H9 (cell line): ENCODE results near the gene POLQ. TPM values are rescaled to one million over a fixed set of nuclear protein-coding genes. Genes with fewer than 3 reads are reported as not detected.

Experiments
- DNase-seq: peaks from one replicate; pipeline ENCODE4 v3.0.0-alpha.2; 2017
- H2AFZ ChIP-seq: one replicate; pipeline ENCODE4 v1.6.1; 2013; ENCODE audit warnings: mild to moderate bottlenecking, low read length, control low read depth, moderate library complexity
- H2AK5ac ChIP-seq: 2 replicates; pipeline ENCODE4 v1.6.1; 2013; ENCODE audit warnings: low read length, control low read depth, mixed read lengths; ENCODE audit not compliant: insufficient read length
- H2BK120ac ChIP-seq: one replicate; pipeline ENCODE4 v1.6.1; 2013; ENCODE audit warnings: low read depth, mild to moderate bottlenecking, low read length, control low read depth, inconsistent platforms; ENCODE audit not compliant: poor library complexity, severe bottlenecking
- H2BK12ac ChIP-seq: 2 replicates; pipeline ENCODE4 v1.6.1; 2013; ENCODE audit warnings: low read length, control low read depth, mixed read lengths, low read depth; ENCODE audit not compliant: insufficient read length
- H2BK15ac ChIP-seq: 2 replicates; pipeline ENCODE4 v1.6.1; 2013; ENCODE audit warnings: low read depth, low read length, control low read depth
- H2BK20ac ChIP-seq: one replicate; pipeline ENCODE4 v1.6.1; 2013; ENCODE audit warnings: low read depth, mild to moderate bottlenecking, low read length, control low read depth, inconsistent platforms; ENCODE audit not compliant: poor library complexity, severe bottlenecking
- H2BK5ac ChIP-seq: 2 replicates; pipeline ENCODE4 v1.6.1; 2013; ENCODE audit warnings: low read length, control low read depth, mixed read lengths; ENCODE audit not compliant: insufficient read length
- H3K14ac ChIP-seq: 2 replicates; pipeline ENCODE4 v1.6.1; 2013; ENCODE audit warnings: low read length, control low read depth; ENCODE audit not compliant: insufficient read depth
- H3K18ac ChIP-seq: 2 replicates; pipeline ENCODE4 v1.6.1; 2013; ENCODE audit warnings: low read depth, mild to moderate bottlenecking, mixed read lengths, low read length, control low read depth; ENCODE audit not compliant: insufficient read length
- H3K23ac ChIP-seq: 2 replicates; pipeline ENCODE4 v1.6.1; 2013; ENCODE audit warnings: low read length, control low read depth, mixed read lengths, low read depth; ENCODE audit not compliant: insufficient read length
- H3K23me2 ChIP-seq: 2 replicates; pipeline ENCODE4 v1.6.1; 2013; ENCODE audit warnings: low read depth, mild to moderate bottlenecking, mixed read lengths, low read length, control low read depth; ENCODE audit not compliant: insufficient read length, poor library complexity, severe bottlenecking
- H3K27ac ChIP-seq: 2 replicates; pipeline ENCODE4 v1.5.1; 2013; ENCODE audit warnings: low read length, control low read depth, mixed read lengths, low read depth; ENCODE audit not compliant: insufficient read length
- H3K27me3 ChIP-seq: 2 replicates; pipeline ENCODE4 v1.6.1; 2013; ENCODE audit warnings: low read length, control low read depth, inconsistent platforms; ENCODE audit not compliant: insufficient read depth
- H3K4ac ChIP-seq: 2 replicates; pipeline ENCODE4 v1.6.1; 2013; ENCODE audit warnings: low read depth, mild to moderate bottlenecking, control low read depth, inconsistent platforms, low read length, moderate library complexity
- H3K4me1 ChIP-seq: 2 replicates; pipeline ENCODE4 v1.6.1; 2013; ENCODE audit warnings: low read length, control low read depth, inconsistent platforms; ENCODE audit not compliant: insufficient read depth
- H3K4me2 ChIP-seq: 2 replicates; pipeline ENCODE4 v1.6.1; 2013; ENCODE audit warnings: low read length, control low read depth, mixed read lengths; ENCODE audit not compliant: insufficient read length, insufficient read depth
- H3K56ac ChIP-seq: 2 replicates; pipeline ENCODE4 v1.6.1; 2013; ENCODE audit warnings: low read depth, mild to moderate bottlenecking, mixed read lengths, low read length, control low read depth; ENCODE audit not compliant: insufficient read length
- H3K79me1 ChIP-seq: 2 replicates; pipeline ENCODE4 v1.6.1; 2013; ENCODE audit warnings: low read depth, mild to moderate bottlenecking, moderate library complexity, low read length, control low read depth, inconsistent platforms; ENCODE audit not compliant: insufficient read depth, poor library complexity, severe bottlenecking
- H3K79me2 ChIP-seq: 2 replicates; pipeline ENCODE4 v1.6.1; 2013; ENCODE audit warnings: low read length, control low read depth, inconsistent platforms; ENCODE audit not compliant: insufficient read depth
- H3K9ac ChIP-seq: 2 replicates; pipeline ENCODE4 v1.6.1; 2013; ENCODE audit warnings: low read length, control low read depth, mixed read lengths; ENCODE audit not compliant: insufficient read length; ENCODE audit errors: extremely low read depth
- H3K9me3 ChIP-seq: one replicate; pipeline ENCODE4 v1.6.1; 2013; ENCODE audit warnings: low read depth, low read length, inconsistent platforms; ENCODE audit not compliant: control insufficient read depth
- H3T11ph ChIP-seq: one replicate; pipeline ENCODE4 v1.6.1; 2013; ENCODE audit warnings: mild to moderate bottlenecking, low read length, control low read depth, inconsistent platforms
- H4K20me1 ChIP-seq: one replicate; pipeline ENCODE4 v1.6.1; 2013; ENCODE audit not compliant: control insufficient read depth, insufficient read length, insufficient read depth
- H4K5ac ChIP-seq: 2 replicates; pipeline ENCODE4 v1.6.1; 2013; ENCODE audit warnings: low read depth, mild to moderate bottlenecking, mixed read lengths, low read length, control low read depth; ENCODE audit not compliant: insufficient read length
- H4K8ac ChIP-seq: replicated peaks from 2 replicates; pipeline ENCODE4 v1.6.1; 2013; ENCODE audit warnings: low read length, control low read depth, mixed read lengths, low read depth; ENCODE audit not compliant: insufficient read length
- H4K91ac ChIP-seq: 2 replicates; pipeline ENCODE4 v1.6.1; 2013; ENCODE audit warnings: low read depth, mild to moderate bottlenecking, moderate library complexity, mixed read lengths, low read length, control low read depth; ENCODE audit not compliant: insufficient read length
- H3K27ac Mint-ChIP-seq, 3 experiments: 2 replicates in 2 of 3; 3 replicates in 1 of 3; pipeline ENCODE4 v1.8.0; 2020 to 2021; ENCODE audit warnings: mixed read lengths in 3 of 3, mild to moderate bottlenecking in 1 of 3, moderate library complexity in 1 of 3
- H3K27me3 Mint-ChIP-seq: 2 replicates; pipeline ENCODE4 v1.8.0; 2021; ENCODE audit warnings: low read depth, mild to moderate bottlenecking, moderate library complexity, mixed read lengths
- H3K36me3 Mint-ChIP-seq, 3 experiments: 2 replicates in 2 of 3; 3 replicates in 1 of 3; pipeline ENCODE4 v1.8.0; 2020 to 2021; ENCODE audit warnings: low read depth in 3 of 3, mixed read lengths in 3 of 3; ENCODE audit not compliant: insufficient read depth in 1 of 3
- H3K4me1 Mint-ChIP-seq, 2 experiments: 2 replicates each; pipeline ENCODE4 v1.8.0; 2020; ENCODE audit warnings: mixed read lengths in 2 of 2
- H3K4me3 Mint-ChIP-seq, 2 experiments: 2 replicates in 1 of 2; 3 replicates in 1 of 2; pipeline ENCODE4 v1.8.0; 2020 to 2021; ENCODE audit warnings: mild to moderate bottlenecking in 2 of 2, mixed read lengths in 2 of 2, moderate library complexity in 1 of 2
- H3K9me3 Mint-ChIP-seq, 2 experiments: 2 replicates in 1 of 2; 3 replicates in 1 of 2; pipeline ENCODE4 v1.8.0; 2020; ENCODE audit warnings: mild to moderate bottlenecking in 2 of 2, mixed read lengths in 2 of 2, moderate library complexity in 1 of 2
- CTCF ChIP-seq: fragments of 200-600 bp; sonication (generic); conservative IDR thresholded peaks from 3 replicates; pipeline ENCODE4 v1.8.0; 2021; ENCODE audit warnings: antibody characterized with exemption, mild to moderate bottlenecking
- WGBS: extraction: QIAGEN DNeasy Blood & Tissue Kit; methylation state at CpG from one replicate; pipeline ENCODE4 v1.1.7; 2013; ENCODE audit warnings: missing lambda C conversion rate, low lambda C conversion rate, mixed read lengths; ENCODE audit not compliant: insufficient read length; ENCODE audit errors: extremely low coverage; 5-methylcytosine and 5-hydroxymethylcytosine counted together
- total RNA-seq: library from RNA; stranded (reverse); gene quantifications from 2 replicates; pipeline ENCODE4 v1.2.1, GENCODE V29; 2021

The POLQ gene
- total RNA-seq, 1 experiment from 2014 or later, result 15.4 TPM

DNA sequence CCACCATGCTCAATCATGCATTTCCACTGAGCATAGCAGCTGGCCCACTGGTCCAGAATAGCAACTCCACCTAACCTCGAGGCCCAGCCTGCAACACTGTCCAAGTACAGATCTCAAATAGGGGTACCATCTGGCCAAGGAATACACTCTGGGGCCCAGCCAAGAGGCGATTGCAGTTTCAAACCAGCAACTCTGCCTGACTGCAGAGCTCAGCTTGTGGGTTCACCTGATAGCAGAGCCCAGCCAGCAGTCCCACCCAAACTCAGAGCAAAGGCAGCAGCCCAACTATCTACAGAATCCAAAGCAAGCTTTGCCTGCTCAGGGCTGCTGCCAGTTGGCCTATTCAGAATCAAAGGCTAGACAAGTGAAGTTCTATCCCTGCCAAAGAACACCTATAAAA is 30.5 kb downstream of the POLQ start:
- no peaks in the 10 kb centered on the region; the same call in 1 of the 2 replicates for H3K79me2 ChIP-seq
- no peak overlapping the region for H4K5ac ChIP-seq

More for the DNA sequence above, 30.5 kb downstream of the POLQ start:
- H3K56ac ChIP-seq, result no peak overlapping the region
- Mint-ChIP-seq H3K4me1 (peaks cover 6 to 9% of the 10 kb centered on the region in 2 experiments; a peak in 3 of 4 replicates), H3K9me3 (no peaks in the 10 kb centered on the region), H3K36me3 (peaks cover 22 to 48% (median 46%) of the 10 kb centered on the region in 3 experiments), H3K4me3 (no peak overlapping the region), H3K27ac (peak overlapping the region in 2 of 3 experiments; percentile 50; a peak in 1 of 7 replicates), H3K27me3 (no peaks in the 10 kb centered on the region)
- H3K23me2 ChIP-seq, result no peaks in the 10 kb centered on the region
- H3K4me2 ChIP-seq, result no peak overlapping the region
- H4K20me1 ChIP-seq, result no peaks in the 10 kb centered on the region
- TF ChIP-seq CTCF, result no peak
- no peak overlapping the region for H2BK12ac ChIP-seq
- H2BK5ac ChIP-seq, result no peak overlapping the region
- no peak overlapping the region for H2AFZ ChIP-seq
- no peak overlapping the region for H4K8ac ChIP-seq
- no peak overlapping the region for H3K23ac ChIP-seq
- H3K4me1 ChIP-seq, result no peaks in the 10 kb centered on the region
- H3K27me3 ChIP-seq, result no peaks in the 10 kb centered on the region
- no peak overlapping the region for H2AK5ac ChIP-seq
- WGBS, result no CpG with 5 or more reads among the region's 2 CpGs
- no peak for DNase-seq
- no peaks in the 10 kb centered on the region for H3K79me1 ChIP-seq
- H3K18ac ChIP-seq, result no peak overlapping the region
- no peak overlapping the region for H2BK20ac ChIP-seq
- no peak overlapping the region for H3T11ph ChIP-seq
- no peak overlapping the region for H2BK15ac ChIP-seq
- no peak overlapping the region for H4K91ac ChIP-seq
- H3K27ac ChIP-seq, result no peak overlapping the region
- no peak overlapping the region for H2BK120ac ChIP-seq
- H3K9ac ChIP-seq, result no peak overlapping the region
- no peaks in the 10 kb centered on the region for H3K9me3 ChIP-seq
- no peak overlapping the region for H3K4ac ChIP-seq
- no peak overlapping the region; the same call in 1 of the 2 replicates for H3K14ac ChIP-seq
